Neural cell (in vitro differentiated cells): ENCODE measurements around the gene KERA. TPM values are rescaled to one million over a fixed set of nuclear protein-coding genes. Genes with fewer than 3 reads are reported as not detected.

Experiments used
- H2AFZ ChIP-seq: fragments of 200-600, 300-800 bp; sonication (generic), shearing (Covaris generic); 2 replicates; pipeline ENCODE4 v1.6.0; 2014; ENCODE audit warnings: low read depth, mild to moderate bottlenecking, antibody characterized with exemption, low read length, moderate library complexity
- H3F3A ChIP-seq: fragments of 200-600 bp; shearing (Covaris generic); 2 replicates; pipeline ENCODE4 v1.6.1; 2016; ENCODE audit warnings: mild to moderate bottlenecking, moderate library complexity, mixed read lengths, antibody characterized with exemption, low read length; ENCODE audit not compliant: insufficient read depth, poor library complexity, severe bottlenecking
- H3K27ac ChIP-seq: fragments of 200-600, 300-800 bp; sonication (generic), shearing (Covaris generic); 2 replicates; pipeline ENCODE4 v1.5.1; 2014; ENCODE audit warnings: mild to moderate bottlenecking, low read length, moderate library complexity
- H3K27me3 ChIP-seq: fragments of 300-800, 200-600 bp; sonication (generic), shearing (Covaris generic); 2 replicates; pipeline ENCODE4 v1.6.0; 2014; ENCODE audit warnings: mild to moderate bottlenecking, low read depth, low read length, moderate library complexity; ENCODE audit not compliant: insufficient read depth
- H3K36me3 ChIP-seq: fragments of 300-800, 200-600 bp; sonication (generic), shearing (Covaris generic); 2 replicates; pipeline ENCODE4 v1.5.1; 2014; ENCODE audit warnings: mild to moderate bottlenecking, antibody characterized with exemption, low read length, moderate library complexity; ENCODE audit not compliant: insufficient read depth
- H3K4me2 ChIP-seq: fragments of 300-800, 200-600 bp; sonication (generic), shearing (Covaris generic); 2 replicates; pipeline ENCODE4 v1.6.0; 2014; ENCODE audit warnings: mild to moderate bottlenecking, low read length
- H3K4me3 ChIP-seq: fragments of 300-800, 200-600 bp; sonication (generic), shearing (Covaris generic); 2 replicates; pipeline ENCODE4 v1.5.1; 2014; ENCODE audit warnings: mild to moderate bottlenecking, low read length, moderate library complexity
- H3K79me2 ChIP-seq: fragments of 200-600 bp; shearing (Covaris generic); replicated peaks from 2 replicates; pipeline ENCODE4 v1.6.0; 2014; ENCODE audit warnings: mild to moderate bottlenecking, low read length, moderate library complexity; ENCODE audit not compliant: insufficient read depth
- H3K9ac ChIP-seq: fragments of 300-800, 200-600 bp; sonication (generic), shearing (Covaris generic); 2 replicates; pipeline ENCODE4 v1.6.1; 2016; ENCODE audit warnings: mild to moderate bottlenecking, low read length, mixed read lengths
- H3K9me2 ChIP-seq: fragments of 200-600 bp; shearing (Covaris generic); 2 replicates; pipeline ENCODE4 v1.6.1; 2016; ENCODE audit warnings: mild to moderate bottlenecking, low read length, mixed read lengths; ENCODE audit not compliant: insufficient read depth
- H3K9me3 ChIP-seq: fragments of 200-600, 300-800 bp; sonication (generic), shearing (Covaris generic); 2 replicates; pipeline ENCODE4 v1.6.1; 2016; ENCODE audit warnings: mild to moderate bottlenecking, mixed run types, low read length, moderate library complexity, mixed read lengths
- H4K20me1 ChIP-seq: fragments of 200-600 bp; shearing (Covaris generic); 2 replicates; pipeline ENCODE4 v1.6.1; 2016; ENCODE audit warnings: mild to moderate bottlenecking, mixed run types; ENCODE audit not compliant: insufficient read depth
- EP300 ChIP-seq: fragments of 450-650 bp; conservative IDR thresholded peaks from 2 replicates; pipeline ENCODE4 v1.6.1; 2014; ENCODE audit warnings: antibody characterized with exemption, mild to moderate bottlenecking, moderate library complexity; ENCODE audit not compliant: poor library complexity, severe bottlenecking
- EZH2 ChIP-seq: fragments of 200-600, 300-800 bp; shearing (Covaris generic), sonication (generic); IDR thresholded peaks from 2 replicates; pipeline ENCODE4 v1.6.1; 2014; ENCODE audit warnings: antibody characterized with exemption, low read length, borderline replicate concordance, mild to moderate bottlenecking; ENCODE audit not compliant: insufficient read depth, poor library complexity, severe bottlenecking
- MXI1 ChIP-seq: fragments of 450-650 bp; conservative IDR thresholded peaks from 2 replicates; pipeline ENCODE4 v1.6.1; 2014; ENCODE audit warnings: antibody characterized with exemption, mild to moderate bottlenecking; ENCODE audit not compliant: poor library complexity, severe bottlenecking
- POLR2AphosphoS5 ChIP-seq: IDR thresholded peaks from 2 replicates; pipeline ENCODE4 v1.6.1; 2012
- RAD21 ChIP-seq: fragments of 450-650 bp; conservative IDR thresholded peaks from 2 replicates; pipeline ENCODE4 v1.6.1; 2014; ENCODE audit warnings: antibody characterized with exemption, mild to moderate bottlenecking, moderate library complexity
- SMC3 ChIP-seq: fragments of 450-650 bp; conservative IDR thresholded peaks from 2 replicates; pipeline ENCODE4 v1.6.1; 2014; ENCODE audit warnings: antibody characterized with exemption, mild to moderate bottlenecking, moderate library complexity; ENCODE audit not compliant: poor library complexity
- TAF1 ChIP-seq: IDR thresholded peaks from 2 replicates; pipeline ENCODE4 v1.6.1; 2012; ENCODE audit warnings: low read depth
- polyA plus RNA-seq: library from polyadenylated mRNA; depleted of rRNA; stranded (reverse); fragments of >200 nt; gene quantifications from 2 replicates; pipeline ENCODE4 v1.2.3, GENCODE V29; 2014
- TF ChIP-seq, protein P1 (sequence below): fragments of 450-650 bp; IDR thresholded peaks from 2 replicates; pipeline ENCODE4 v1.5.1; 2014; ENCODE audit warnings: antibody characterized with exemption, mild to moderate bottlenecking, moderate library complexity; ENCODE audit not compliant: poor library complexity, severe bottlenecking
- TF ChIP-seq, protein P2 (sequence below): IDR thresholded peaks from 2 replicates; pipeline ENCODE4 v1.6.1; 2012; ENCODE audit warnings: borderline replicate concordance

Gene KERA
- polyA plus RNA-seq, 1 donor from 2014 or later = not detected

DNA sequence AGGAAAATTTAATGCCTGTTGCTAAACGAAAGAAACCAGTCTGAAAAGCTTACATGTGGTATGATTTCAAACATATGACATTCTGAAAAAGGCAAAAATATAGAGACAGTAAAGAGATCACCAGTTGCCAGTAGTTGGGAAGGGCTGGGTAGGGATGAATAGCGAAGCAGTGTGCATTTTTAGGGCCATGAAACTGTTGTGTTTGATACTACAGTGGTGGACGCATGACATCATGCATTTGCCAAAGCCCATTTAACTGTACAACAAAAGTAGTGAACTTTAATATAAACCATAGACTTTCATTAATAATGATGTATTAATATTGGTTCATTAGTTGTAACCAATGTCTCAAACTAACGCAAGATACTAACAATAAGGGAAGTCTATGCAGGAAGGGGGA is 38.4 kb downstream of the KERA start:
- no peak for TF ChIP-seq MXI1
- no peak for TF ChIP-seq POLR2AphosphoS5
- no peak for TF ChIP-seq TAF1
- TF ChIP-seq EP300 = no peak
- TF ChIP-seq, protein P1, sequence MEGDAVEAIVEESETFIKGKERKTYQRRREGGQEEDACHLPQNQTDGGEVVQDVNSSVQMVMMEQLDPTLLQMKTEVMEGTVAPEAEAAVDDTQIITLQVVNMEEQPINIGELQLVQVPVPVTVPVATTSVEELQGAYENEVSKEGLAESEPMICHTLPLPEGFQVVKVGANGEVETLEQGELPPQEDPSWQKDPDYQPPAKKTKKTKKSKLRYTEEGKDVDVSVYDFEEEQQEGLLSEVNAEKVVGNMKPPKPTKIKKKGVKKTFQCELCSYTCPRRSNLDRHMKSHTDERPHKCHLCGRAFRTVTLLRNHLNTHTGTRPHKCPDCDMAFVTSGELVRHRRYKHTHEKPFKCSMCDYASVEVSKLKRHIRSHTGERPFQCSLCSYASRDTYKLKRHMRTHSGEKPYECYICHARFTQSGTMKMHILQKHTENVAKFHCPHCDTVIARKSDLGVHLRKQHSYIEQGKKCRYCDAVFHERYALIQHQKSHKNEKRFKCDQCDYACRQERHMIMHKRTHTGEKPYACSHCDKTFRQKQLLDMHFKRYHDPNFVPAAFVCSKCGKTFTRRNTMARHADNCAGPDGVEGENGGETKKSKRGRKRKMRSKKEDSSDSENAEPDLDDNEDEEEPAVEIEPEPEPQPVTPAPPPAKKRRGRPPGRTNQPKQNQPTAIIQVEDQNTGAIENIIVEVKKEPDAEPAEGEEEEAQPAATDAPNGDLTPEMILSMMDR = no peak
- Histone ChIP-seq H3K79me2 (no peaks in the 10 kb centered on the region), H3F3A (no peaks in the 10 kb centered on the region), H3K9ac (no peak overlapping the region), H4K20me1 (no peaks in the 10 kb centered on the region), H3K27me3 (no peaks in the 10 kb centered on the region), H3K9me3 (no peaks in the 10 kb centered on the region), H3K4me3 (no peak overlapping the region), H2AFZ (no peak overlapping the region), H3K4me2 (no peak overlapping the region), H3K27ac (no peak overlapping the region), H3K36me3 (no peaks in the 10 kb centered on the region), H3K9me2 (no peaks in the 10 kb centered on the region)

DNA sequence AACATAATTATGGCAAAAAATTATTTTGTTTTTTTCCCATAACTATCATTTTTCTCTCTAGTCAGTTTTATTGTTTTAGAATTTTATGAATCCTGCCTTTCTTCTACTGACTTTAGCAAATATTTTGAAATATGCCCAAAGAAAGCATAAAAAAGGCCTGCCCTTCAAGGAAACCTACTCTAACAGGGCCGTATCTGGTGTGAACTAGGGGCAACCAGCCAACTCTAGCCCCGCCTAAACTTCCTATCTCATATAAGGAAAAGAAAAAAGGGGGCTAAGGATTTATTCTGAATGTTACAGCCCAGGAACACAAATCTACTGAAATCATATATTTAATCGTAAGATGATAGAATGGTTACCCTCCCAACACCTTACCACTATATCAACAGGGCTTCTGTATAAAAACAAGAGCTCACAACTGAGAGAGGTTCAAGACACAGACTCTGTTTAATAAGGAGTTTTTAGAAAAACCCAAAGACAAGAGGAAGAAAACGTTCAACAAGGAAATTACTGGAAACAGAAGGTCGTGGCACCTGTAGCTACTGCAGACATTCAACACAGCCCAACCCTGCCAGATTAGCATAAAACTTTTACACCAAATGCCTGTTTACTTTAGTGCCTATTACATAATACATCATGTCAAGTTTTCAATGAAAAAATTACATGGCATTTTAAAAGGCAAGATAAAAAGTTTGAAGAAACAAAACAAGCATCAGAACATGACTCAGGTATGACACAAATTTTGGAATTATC is 40.1 kb downstream of the KERA start:
- Histone ChIP-seq H3F3A (no peaks in the 10 kb centered on the region), H3K36me3 (no peaks in the 10 kb centered on the region), H3K27me3 (no peaks in the 10 kb centered on the region), H3K4me3 (no peak overlapping the region), H2AFZ (no peak overlapping the region), H4K20me1 (no peaks in the 10 kb centered on the region), H3K9me2 (no peaks in the 10 kb centered on the region), H3K9ac (no peak overlapping the region), H3K4me2 (no peak overlapping the region), H3K27ac (no peak overlapping the region), H3K9me3 (no peaks in the 10 kb centered on the region), H3K79me2 (no peaks in the 10 kb centered on the region)
- TF ChIP-seq, protein P1 = no peak
- no peak for TF ChIP-seq RAD21
- no peak for TF ChIP-seq TAF1
- TF ChIP-seq EP300 = no peak
- no peak for TF ChIP-seq SMC3
- no peak for TF ChIP-seq EZH2
- no peak for TF ChIP-seq MXI1
- TF ChIP-seq, protein P2, sequence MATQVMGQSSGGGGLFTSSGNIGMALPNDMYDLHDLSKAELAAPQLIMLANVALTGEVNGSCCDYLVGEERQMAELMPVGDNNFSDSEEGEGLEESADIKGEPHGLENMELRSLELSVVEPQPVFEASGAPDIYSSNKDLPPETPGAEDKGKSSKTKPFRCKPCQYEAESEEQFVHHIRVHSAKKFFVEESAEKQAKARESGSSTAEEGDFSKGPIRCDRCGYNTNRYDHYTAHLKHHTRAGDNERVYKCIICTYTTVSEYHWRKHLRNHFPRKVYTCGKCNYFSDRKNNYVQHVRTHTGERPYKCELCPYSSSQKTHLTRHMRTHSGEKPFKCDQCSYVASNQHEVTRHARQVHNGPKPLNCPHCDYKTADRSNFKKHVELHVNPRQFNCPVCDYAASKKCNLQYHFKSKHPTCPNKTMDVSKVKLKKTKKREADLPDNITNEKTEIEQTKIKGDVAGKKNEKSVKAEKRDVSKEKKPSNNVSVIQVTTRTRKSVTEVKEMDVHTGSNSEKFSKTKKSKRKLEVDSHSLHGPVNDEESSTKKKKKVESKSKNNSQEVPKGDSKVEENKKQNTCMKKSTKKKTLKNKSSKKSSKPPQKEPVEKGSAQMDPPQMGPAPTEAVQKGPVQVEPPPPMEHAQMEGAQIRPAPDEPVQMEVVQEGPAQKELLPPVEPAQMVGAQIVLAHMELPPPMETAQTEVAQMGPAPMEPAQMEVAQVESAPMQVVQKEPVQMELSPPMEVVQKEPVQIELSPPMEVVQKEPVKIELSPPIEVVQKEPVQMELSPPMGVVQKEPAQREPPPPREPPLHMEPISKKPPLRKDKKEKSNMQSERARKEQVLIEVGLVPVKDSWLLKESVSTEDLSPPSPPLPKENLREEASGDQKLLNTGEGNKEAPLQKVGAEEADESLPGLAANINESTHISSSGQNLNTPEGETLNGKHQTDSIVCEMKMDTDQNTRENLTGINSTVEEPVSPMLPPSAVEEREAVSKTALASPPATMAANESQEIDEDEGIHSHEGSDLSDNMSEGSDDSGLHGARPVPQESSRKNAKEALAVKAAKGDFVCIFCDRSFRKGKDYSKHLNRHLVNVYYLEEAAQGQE = no peak
- no peak for TF ChIP-seq POLR2AphosphoS5
